Immature natural killer cell (primary cell): ENCODE measurements around the gene FBH1. TPM values are rescaled to one million over a fixed set of nuclear protein-coding genes. Genes with fewer than 3 reads are reported as not detected.
"Not testable (repeated sequence)": the region's sequence is repeated elsewhere in the genome, so short reads cannot be mapped to it uniquely, and the experiment has no call there.

Experiments
- DNase-seq, 3 donors: peaks; one replicate each; pipeline ENCODE4 v3.0.0; 2022; ENCODE audit warnings: mixed read lengths in 1 of 3
- H3K27ac Mint-ChIP-seq, 6 donors: one replicate each; pipeline ENCODE4 v1.8.0; 2020; ENCODE audit warnings: mixed read lengths in 6 of 6, mild to moderate bottlenecking in 5 of 6, inconsistent platforms in 4 of 6, moderate library complexity in 3 of 6
- H3K27me3 Mint-ChIP-seq, 3 donors: one replicate each; pipeline ENCODE4 v1.8.0; 2020 to 2021; ENCODE audit warnings: low read depth in 3 of 3, mild to moderate bottlenecking in 3 of 3, mixed read lengths in 3 of 3, moderate library complexity in 3 of 3, inconsistent platforms in 1 of 3
- H3K36me3 Mint-ChIP-seq, 3 donors: one replicate each; pipeline ENCODE4 v1.8.0; 2020; ENCODE audit warnings: mixed read lengths in 3 of 3, inconsistent platforms in 2 of 3, mild to moderate bottlenecking in 2 of 3
- H3K4me1 Mint-ChIP-seq, 2 donors: one replicate each; pipeline ENCODE4 v1.8.0; 2020; ENCODE audit warnings: inconsistent platforms in 2 of 2, mild to moderate bottlenecking in 2 of 2, mixed read lengths in 2 of 2, moderate library complexity in 1 of 2
- H3K4me3 Mint-ChIP-seq, 5 donors: one replicate each; pipeline ENCODE4 v1.8.0; 2020; ENCODE audit warnings: mild to moderate bottlenecking in 5 of 5, mixed read lengths in 5 of 5, inconsistent platforms in 3 of 5, moderate library complexity in 3 of 5
- H3K9me3 Mint-ChIP-seq, 6 donors: one replicate each; pipeline ENCODE4 v1.8.0; 2020; ENCODE audit warnings: mild to moderate bottlenecking in 6 of 6, mixed read lengths in 6 of 6, inconsistent platforms in 4 of 6, moderate library complexity in 3 of 6
- polyA plus RNA-seq, 3 donors: library from polyadenylated mRNA; unstranded; fragments of 300-500 nt; fragmentation: Illumina TruSeq; gene quantifications; one replicate each; pipeline ENCODE4 v1.2.3, GENCODE V29; 2021

FBH1 gene
- polyA plus RNA-seq, 3 donors from 2014 or later: 32.6 to 60.6 (median 46.8) TPM

DNA sequence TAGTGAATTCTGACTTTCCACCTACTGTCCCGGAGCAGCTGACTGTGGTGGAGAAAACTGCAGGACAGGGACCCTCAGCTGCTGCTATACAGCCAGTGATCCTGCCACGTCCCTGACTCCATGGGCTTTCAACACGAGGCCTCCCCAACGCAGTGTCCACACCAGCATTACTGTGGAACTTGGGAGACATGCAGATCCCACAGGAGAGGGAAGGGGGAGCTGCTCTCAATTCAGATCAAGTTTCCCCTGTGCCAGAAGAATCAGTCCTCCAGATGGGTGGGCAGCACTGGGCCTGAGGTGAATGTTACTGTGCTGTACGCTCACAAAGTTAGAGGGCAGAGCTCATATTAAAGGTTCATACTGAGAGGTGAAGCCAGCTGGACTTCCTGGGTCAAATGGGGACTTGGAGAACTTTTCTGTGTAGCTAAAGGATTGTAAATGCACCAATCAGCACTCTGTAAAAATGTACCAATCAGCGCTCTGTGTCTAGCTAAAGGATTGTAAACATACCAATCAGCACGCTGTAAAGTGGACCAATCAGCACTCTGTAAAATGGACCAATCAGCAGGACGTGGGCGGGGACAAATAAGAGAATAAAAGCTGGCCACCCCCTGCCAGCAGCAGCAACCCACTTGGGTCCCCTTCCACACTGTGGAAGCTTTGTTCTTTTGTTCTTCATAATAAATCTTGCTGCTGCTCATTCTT, 26.9 kb upstream of the FBH1 start:
- H3K27me3 Mint-ChIP-seq, H3K4me1 Mint-ChIP-seq, H3K27ac Mint-ChIP-seq, H3K4me3 Mint-ChIP-seq, H3K36me3 Mint-ChIP-seq, H3K9me3 Mint-ChIP-seq, DNase-seq: not testable (repeated sequence)

DNA sequence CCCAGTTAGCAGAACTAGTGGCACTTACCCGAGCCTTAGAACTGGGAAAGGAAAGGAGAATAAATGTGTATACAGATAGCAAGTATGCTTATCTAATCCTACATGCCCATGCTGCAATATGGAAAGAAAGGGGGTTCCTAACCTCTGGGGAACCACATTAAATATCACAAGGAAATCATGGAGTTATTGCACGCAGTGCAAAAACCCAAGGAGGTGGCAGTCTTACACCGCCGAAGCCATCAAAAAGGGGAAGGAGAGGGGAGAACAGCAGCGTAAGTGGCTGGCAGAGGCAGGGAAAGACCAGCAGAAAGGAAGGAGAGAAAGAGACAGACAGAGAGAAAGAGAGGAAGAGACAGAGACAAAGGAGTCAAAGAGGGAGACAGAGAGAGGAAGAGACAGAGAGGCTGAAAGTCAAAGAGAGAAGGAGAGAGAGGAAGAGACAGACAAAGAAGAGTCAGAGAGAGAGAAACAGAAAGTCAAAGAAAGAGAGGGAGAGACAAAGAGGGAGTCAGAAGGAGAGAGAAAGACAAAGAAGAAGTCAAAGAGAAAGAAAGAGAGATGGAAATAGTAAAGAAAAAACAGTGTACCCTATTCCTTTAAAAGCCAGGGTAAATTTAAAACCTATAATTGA, 23.5 kb upstream of the FBH1 start:
- H3K9me3 Mint-ChIP-seq, H3K36me3 Mint-ChIP-seq, H3K27me3 Mint-ChIP-seq, H3K4me1 Mint-ChIP-seq, H3K4me3 Mint-ChIP-seq, H3K27ac Mint-ChIP-seq, DNase-seq: not testable (repeated sequence)

DNA sequence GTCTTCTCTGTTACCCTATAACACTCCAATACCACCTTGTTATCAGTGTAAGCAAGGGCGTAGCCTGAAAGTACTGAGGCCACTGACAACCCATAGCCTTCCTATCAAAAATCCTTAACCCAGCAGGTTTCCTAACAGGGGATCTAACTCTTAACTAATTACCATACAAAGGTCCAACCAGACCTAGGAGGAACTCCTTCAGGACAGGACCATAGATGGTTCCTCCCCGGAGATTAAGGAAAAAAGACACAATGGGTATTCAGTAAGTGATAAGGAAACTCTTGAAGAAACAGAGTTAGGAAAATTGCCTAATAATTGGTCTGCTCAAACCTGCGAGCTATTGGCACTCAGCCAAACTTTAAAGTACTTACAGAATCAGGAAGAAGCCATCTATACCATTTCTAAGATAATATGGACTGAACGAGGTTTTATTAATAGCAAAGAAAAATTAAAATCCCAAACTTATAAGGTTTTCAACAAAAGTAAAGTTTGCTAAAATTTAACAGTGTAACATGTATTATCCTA, 22.9 kb upstream of the FBH1 start:
- H3K4me1 Mint-ChIP-seq, H3K27me3 Mint-ChIP-seq, DNase-seq, H3K4me3 Mint-ChIP-seq, H3K9me3 Mint-ChIP-seq, H3K27ac Mint-ChIP-seq, H3K36me3 Mint-ChIP-seq: not testable (repeated sequence)

DNA sequence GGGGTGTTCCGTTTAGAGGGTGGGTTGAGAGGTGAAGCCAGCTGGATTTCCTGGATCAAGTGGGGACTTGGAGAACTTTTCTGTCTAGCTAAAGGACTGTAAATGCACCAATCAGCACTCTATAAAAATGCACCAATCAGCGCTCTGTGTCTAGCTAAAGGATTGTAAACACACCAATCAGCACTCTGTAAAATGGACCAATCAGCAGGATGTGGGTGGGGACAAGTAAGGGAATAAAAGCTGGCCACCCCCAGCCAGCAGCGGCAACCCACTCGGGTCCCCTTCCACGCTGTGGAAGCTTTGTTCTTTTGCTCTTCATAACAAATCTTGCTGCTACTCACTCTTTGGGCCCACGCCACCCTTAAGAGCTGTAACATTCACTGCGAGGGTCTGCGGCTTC, 21.7 kb upstream of the FBH1 start:
- not testable (repeated sequence) for H3K4me1 Mint-ChIP-seq, H3K9me3 Mint-ChIP-seq, H3K36me3 Mint-ChIP-seq, H3K27me3 Mint-ChIP-seq, H3K27ac Mint-ChIP-seq, H3K4me3 Mint-ChIP-seq, DNase-seq

DNA sequence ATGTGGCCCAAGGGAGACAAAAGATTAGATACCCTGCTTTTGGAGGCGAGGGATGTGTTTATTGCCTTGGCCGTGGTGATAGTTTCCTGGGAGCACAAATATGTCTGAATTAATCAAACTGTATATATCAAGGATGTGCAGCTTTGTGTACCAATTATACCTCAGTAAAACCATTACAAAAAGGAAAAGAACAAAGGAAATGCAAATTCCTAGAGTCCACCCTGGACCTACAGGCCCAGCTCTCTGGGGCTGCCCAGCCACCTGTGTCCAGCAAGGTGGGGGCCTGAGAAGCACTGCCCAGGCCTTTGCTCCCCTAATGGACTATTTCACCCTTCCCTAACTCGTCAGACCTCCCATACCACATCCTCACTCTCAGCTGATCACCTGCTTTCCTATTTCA, 20.9 kb upstream of the FBH1 start:
- H3K36me3 Mint-ChIP-seq: peaks cover 0 to 3% (median 0%) of the 10 kb centered on the region in 3 donors
- no peak overlapping the region for H3K4me3 Mint-ChIP-seq
- H3K9me3 Mint-ChIP-seq: peaks cover 0 to 2% (median 0%) of the 10 kb centered on the region in 6 donors
- H3K4me1 Mint-ChIP-seq: peaks cover 4 to 7% of the 10 kb centered on the region in 2 donors
- H3K27me3 Mint-ChIP-seq: peaks cover 0 to 6% (median 2%) of the 10 kb centered on the region in 3 donors
- DNase-seq: no peak
- no peak overlapping the region for H3K27ac Mint-ChIP-seq

DNA sequence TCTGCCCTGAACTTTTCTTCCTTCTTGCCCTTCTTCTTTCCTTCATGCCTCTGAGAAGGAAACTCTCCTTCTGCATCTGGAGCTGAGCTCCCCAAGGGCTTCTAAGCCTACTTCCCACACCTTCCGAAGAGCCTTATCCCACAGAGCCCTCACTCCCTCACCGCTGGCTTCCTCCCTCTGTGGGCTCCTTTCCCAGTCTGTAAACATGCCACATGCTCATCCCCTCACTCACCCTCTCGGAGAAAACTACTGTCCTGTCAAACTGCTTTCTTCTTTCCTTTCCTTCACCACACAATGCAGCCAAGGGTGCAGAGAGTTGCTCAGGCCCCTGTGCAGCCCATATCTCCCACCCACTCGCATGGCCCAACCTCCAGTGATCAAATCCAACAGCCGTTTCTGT, 18.4 kb upstream of the FBH1 start:
- peaks cover 5 to 11% (median 9%) of the 10 kb centered on the region in 3 donors for H3K36me3 Mint-ChIP-seq
- H3K27me3 Mint-ChIP-seq: peaks cover 0 to 6% (median 0%) of the 10 kb centered on the region in 3 donors
- no peak overlapping the region for H3K27ac Mint-ChIP-seq
- peaks cover 4 to 7% of the 10 kb centered on the region in 2 donors for H3K4me1 Mint-ChIP-seq
- H3K4me3 Mint-ChIP-seq: no peak overlapping the region
- peaks cover 0 to 2% (median 0%) of the 10 kb centered on the region in 6 donors for H3K9me3 Mint-ChIP-seq
- no peak for DNase-seq

DNA sequence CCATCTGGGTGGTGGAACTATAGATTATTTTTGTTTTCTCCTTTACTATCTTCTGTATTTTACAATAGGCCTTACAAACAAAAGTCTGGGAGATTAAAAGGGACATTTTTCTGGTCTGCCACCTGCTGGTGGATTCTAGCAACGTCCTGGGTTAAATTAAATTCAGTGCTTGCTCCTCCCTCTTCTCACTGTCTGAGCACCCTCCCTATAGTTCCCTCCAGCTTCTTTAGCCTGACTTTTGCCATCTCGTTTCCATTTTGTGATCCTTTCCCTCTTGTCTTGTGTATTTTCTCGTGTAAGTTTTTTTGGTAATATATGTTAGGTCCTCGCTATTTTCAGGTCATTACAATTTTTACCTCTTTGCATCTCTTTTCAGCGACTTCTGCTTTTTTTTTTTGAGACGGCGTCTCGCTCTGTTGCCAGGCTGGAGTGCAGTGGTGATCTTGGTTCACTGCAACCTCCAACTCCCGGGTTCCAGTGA, 16.5 kb upstream of the FBH1 start:
- DNase-seq: peak; percentile 51 to 57 (median 55)
- peak overlapping the region in 2 of 6 donors; percentile 2 to 47 for H3K27ac Mint-ChIP-seq
- H3K36me3 Mint-ChIP-seq: peaks cover 6 to 22% (median 18%) of the 10 kb centered on the region in 3 donors
- peak overlapping the region; percentile 5 to 80 (median 70) for H3K4me3 Mint-ChIP-seq
- H3K9me3 Mint-ChIP-seq: peaks cover 0 to 2% (median 0%) of the 10 kb centered on the region in 6 donors
- peaks cover 4 to 7% of the 10 kb centered on the region in 2 donors for H3K4me1 Mint-ChIP-seq
- H3K27me3 Mint-ChIP-seq: peaks cover 0 to 6% (median 0%) of the 10 kb centered on the region in 3 donors

DNA sequence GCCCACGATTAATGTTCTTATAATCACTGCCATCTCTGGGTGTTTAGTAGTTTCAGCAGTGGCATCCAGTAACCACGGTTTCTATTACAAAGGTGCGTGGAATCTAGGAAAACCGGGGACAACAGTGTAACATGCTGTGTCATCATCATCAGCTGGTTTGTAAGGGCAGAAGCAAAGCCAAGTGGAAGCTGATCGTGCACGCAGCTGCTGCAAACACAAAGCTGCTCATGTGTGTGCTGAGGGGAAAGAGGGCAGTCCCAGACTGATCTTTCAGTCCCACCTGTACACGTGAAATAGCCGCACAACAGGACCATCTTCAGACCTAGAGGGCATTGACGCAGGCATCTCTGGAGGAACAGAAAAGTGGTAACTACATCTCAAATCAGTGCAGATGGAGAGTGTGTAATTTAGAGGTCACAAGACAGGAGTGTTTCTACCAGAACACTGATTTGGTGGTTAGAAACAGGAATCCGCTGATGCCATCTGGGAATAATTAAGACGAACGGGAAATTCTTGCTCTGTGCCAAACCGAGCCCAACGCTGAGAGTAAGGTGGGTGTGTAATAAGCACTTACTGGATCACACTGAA, 13.8 kb upstream of the FBH1 start:
- Mint-ChIP-seq H3K4me1 (peaks cover 4 to 7% of the 10 kb centered on the region in 2 donors), H3K27ac (no peak overlapping the region), H3K36me3 (peaks cover 6 to 29% (median 19%) of the 10 kb centered on the region in 3 donors), H3K9me3 (no peaks in the 10 kb centered on the region), H3K4me3 (no peak overlapping the region), H3K27me3 (peaks cover 0 to 6% (median 0%) of the 10 kb centered on the region in 3 donors)
- DNase-seq: no peak

DNA sequence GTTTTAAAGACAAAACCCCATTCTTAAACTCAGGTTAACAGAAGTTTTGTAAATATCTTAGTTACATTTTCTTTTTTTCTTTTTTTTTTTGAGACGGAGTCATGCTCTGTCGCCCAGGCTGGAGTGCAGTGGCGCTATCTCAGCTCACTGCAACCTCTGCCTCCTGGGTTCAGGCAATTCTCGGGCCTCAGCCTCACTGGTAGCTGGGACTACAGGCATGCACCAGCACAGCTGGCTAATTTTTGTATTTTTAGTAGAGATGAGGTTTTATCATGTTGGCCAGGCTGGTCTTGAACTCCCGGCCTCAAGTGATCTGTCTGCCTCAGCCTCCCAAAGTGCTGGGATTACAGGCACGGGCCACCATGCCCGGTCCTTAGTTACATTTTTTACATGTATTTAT, 13.0 kb upstream of the FBH1 start:
- H3K9me3 Mint-ChIP-seq, H3K27ac Mint-ChIP-seq, DNase-seq, H3K4me3 Mint-ChIP-seq, H3K4me1 Mint-ChIP-seq, H3K27me3 Mint-ChIP-seq: not testable (repeated sequence)
- peaks cover 6 to 32% (median 22%) of the 10 kb centered on the region in 3 donors for H3K36me3 Mint-ChIP-seq

DNA sequence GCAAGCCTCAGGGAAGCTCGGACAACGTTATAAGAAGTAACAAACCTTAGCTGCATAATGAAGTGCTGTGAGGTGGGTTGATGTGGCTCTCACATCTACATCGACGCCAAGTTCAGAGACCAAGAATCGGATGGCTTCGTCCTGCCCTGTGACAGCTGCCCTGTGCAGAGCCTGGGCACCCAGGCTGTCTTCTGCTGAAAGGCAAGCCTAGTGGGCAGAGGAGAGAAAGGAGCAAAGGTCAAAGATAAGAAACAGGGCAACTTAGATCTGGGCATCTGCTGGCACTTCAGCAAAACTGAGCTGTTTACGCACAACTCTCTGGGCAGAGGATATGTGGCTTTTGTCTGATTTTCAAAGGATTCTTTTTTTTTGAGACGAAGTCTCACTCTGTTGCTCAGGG, 7.1 kb upstream of the FBH1 start:
- Mint-ChIP-seq H3K27me3 (peaks cover 0 to 8% (median 2%) of the 10 kb centered on the region in 3 donors), H3K27ac (no peak overlapping the region), H3K36me3 (peaks cover 14 to 42% (median 28%) of the 10 kb centered on the region in 3 donors), H3K4me1 (peaks cover 4 to 6% of the 10 kb centered on the region in 2 donors), H3K4me3 (no peak overlapping the region), H3K9me3 (peaks cover 0 to 2% (median 0%) of the 10 kb centered on the region in 6 donors)
- no peak for DNase-seq

DNA sequence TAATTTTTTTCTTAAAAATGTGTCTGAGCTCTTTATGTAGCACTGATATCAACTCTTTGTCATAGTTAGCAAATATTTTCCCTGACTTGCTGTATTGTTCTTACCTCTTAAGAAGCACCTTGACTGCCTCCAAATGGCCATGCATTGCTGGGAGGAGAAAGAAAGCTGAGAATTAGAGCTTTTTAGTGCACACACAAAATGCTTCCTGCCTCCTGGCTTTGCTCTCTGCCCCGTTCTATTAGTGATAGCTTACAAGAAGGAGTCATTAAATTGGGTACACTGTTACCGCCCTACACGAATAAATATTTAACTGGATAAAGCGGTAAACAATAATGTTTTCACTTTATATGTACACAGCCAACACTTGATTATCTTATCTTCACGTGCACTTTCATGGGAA, 4.4 kb upstream of the FBH1 start:
- peaks cover 0 to 2% (median 0%) of the 10 kb centered on the region in 6 donors for H3K9me3 Mint-ChIP-seq
- peaks cover 15 to 18% of the 10 kb centered on the region in 2 donors for H3K4me1 Mint-ChIP-seq
- no peak for DNase-seq
- peaks cover 14 to 31% (median 21%) of the 10 kb centered on the region in 3 donors for H3K36me3 Mint-ChIP-seq
- H3K27me3 Mint-ChIP-seq: peaks cover 2 to 8% (median 5%) of the 10 kb centered on the region in 3 donors
- no peak overlapping the region for H3K27ac Mint-ChIP-seq
- no peak overlapping the region for H3K4me3 Mint-ChIP-seq

DNA sequence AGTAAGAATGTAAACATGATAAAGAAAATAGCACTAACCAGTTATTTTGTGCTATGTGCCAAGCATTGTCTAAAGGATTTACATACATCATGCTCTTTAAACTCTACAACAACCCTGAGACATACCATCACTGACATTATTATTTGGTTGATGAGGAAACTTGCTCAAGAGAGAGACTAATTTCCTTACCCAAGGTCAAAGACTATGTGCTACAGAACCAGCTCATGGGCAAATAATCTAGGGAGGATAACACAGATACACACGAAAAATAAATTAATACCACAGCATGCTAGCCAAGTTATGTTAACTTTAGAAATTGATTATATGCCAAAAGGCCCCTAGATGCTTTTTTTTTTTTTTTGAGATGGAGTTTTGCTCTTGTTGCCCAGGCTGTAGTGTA, 3.0 kb upstream of the FBH1 start:
- Mint-ChIP-seq H3K36me3 (peaks cover 14 to 29% (median 19%) of the 10 kb centered on the region in 3 donors), H3K9me3 (peaks cover 0 to 2% (median 0%) of the 10 kb centered on the region in 6 donors), H3K27me3 (peaks cover 2 to 11% (median 4%) of the 10 kb centered on the region in 3 donors), H3K4me1 (peaks cover 27 to 32% of the 10 kb centered on the region in 2 donors), H3K4me3 (peak overlapping the region; percentile 13 to 56 (median 46)), H3K27ac (peak overlapping the region in 1 of 6 donors; percentile 44)
- no peak for DNase-seq

DNA sequence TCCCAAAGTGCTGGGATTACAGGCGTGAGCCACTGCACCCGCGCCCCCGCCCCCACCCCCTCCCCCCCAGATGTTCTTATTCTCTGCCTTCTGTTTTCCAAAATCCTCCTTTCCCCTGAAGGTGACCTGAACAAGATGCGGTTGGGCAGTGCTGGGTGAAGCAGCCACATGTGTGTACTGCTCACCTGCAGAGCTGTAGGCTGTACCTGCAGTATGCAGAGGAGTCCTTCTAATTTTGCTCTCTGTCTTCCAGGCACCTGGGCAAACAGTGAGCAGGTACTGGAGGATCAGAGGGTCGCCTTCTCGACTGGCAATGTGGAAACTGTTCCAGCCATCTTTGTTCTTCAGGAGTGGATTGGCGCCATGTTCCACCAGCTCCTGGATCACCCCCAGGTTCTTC, 2.4 kb upstream of the FBH1 start:
- Mint-ChIP-seq H3K27me3 (peaks cover 2 to 11% (median 4%) of the 10 kb centered on the region in 3 donors), H3K27ac (no peak overlapping the region), H3K4me3 (peak overlapping the region in 2 of 5 donors; percentile 89 to 90), H3K9me3 (peaks cover 0 to 2% (median 0%) of the 10 kb centered on the region in 6 donors), H3K36me3 (peaks cover 12 to 24% (median 15%) of the 10 kb centered on the region in 3 donors), H3K4me1 (peaks cover 34 to 38% of the 10 kb centered on the region in 2 donors)
- no peak for DNase-seq
